ENCODE results near the gene ACSL1.

The ACSL1 gene

DNA sequence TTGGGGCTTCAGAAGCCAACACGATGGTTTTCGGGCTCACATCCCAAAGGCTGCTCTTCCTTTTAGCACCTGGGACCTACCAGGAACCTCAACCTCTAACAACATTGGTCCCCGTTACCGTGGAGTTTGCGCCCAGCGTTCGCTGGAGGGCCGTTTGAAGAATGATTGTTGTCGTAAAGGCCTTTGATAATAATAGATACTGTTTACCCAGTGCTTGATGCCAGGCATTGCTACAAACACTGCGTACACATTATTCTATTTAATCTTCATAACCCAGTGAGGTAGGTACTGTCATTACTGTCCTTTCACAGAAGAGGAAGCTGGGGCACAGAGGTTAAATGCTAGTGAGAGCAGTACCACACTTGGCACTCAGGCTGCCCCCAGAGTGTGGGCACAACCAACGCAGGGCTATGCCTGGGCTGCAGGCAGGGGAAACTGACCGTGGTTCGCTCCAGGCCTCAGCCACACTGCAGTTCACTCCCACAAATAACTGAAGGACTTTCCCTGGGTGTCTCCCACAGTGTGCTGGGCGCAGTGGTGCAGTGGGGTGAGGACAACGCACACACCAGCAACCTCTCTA is 1.0 kb upstream of the ACSL1 start:
- TF ChIP-seq, protein P1, sequence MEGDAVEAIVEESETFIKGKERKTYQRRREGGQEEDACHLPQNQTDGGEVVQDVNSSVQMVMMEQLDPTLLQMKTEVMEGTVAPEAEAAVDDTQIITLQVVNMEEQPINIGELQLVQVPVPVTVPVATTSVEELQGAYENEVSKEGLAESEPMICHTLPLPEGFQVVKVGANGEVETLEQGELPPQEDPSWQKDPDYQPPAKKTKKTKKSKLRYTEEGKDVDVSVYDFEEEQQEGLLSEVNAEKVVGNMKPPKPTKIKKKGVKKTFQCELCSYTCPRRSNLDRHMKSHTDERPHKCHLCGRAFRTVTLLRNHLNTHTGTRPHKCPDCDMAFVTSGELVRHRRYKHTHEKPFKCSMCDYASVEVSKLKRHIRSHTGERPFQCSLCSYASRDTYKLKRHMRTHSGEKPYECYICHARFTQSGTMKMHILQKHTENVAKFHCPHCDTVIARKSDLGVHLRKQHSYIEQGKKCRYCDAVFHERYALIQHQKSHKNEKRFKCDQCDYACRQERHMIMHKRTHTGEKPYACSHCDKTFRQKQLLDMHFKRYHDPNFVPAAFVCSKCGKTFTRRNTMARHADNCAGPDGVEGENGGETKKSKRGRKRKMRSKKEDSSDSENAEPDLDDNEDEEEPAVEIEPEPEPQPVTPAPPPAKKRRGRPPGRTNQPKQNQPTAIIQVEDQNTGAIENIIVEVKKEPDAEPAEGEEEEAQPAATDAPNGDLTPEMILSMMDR (IDR thresholded peaks at IDR 0.05; ENCODE audit: borderline replicate concordance, insufficient read depth, low read depth, low read length): no peak
- H3K4me3 ChIP-seq (ENCODE audit: low read depth, low read length): peak overlapping the region; percentile 68

- peak overlapping the region; percentile 68 for H3K4me3 ChIP-seq (ENCODE audit: low read depth, low read length)
- TF ChIP-seq, protein P1 (IDR thresholded peaks at IDR 0.05; ENCODE audit: borderline replicate concordance, insufficient read depth, low read depth, low read length): no peak
Observed at GRCh38 chr4:184825141-184825895, 450 bp downstream of the ACSL1 start.

DNA sequence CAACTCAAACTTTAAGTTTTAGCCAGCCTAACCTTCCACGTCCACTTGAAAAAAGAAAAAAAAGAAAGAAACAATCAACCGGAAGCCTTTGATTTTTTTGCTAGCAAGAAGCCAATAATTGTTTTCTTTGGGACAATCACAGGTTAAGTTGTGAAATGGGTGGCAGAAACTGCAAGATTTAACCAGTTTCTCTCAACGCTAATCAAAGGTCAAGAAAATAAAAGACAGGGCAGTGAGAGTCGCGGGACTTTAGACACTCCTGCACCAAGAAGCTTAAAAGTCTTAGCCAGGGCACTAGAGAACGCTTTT is 1.0 kb downstream of the ACSL1 start:
- H3K4me3 ChIP-seq (ENCODE audit: low read depth, low read length): peak overlapping the region; percentile 68

DNA sequence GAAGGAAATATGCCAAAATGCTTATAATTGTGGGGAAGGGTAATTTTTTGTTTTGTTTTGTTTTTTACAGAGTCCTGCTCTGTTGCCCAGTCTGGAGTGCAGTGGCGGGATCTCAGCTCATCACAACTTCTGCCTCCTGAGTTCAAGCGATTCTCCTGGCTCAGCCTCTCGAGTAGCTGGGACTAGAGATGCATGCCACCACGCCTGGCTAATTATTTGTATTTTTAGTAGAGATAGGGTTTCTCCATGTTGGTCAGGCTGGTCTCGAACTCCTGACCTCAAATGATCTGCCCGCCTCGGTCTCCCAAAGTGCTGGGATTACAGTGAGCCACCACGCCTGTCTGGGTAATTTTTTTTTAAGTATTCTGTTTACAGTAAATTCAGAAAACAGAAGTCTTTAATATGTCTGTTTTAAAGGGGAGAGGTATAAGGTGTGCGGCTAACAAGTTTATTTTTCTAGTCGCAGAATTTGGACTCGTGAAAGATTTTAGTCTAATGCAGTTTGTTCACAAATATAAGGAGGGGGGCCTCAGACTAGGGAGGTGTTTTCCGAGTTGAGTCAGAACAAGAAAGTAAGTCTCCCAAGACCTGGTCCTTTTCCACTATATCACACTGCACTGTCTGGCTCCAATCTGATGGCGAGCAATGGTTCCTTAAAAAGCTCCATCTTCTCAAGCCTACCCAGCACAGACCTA is 1.5 kb downstream of the ACSL1 start:
- H3K4me3 ChIP-seq (ENCODE audit: low read depth, low read length): peak overlapping the region; percentile 68
- TF ChIP-seq, protein P1 (IDR thresholded peaks at IDR 0.05; ENCODE audit: borderline replicate concordance, insufficient read depth, low read depth, low read length): no peak

More for the DNA sequence above, 1.0 kb downstream of the ACSL1 start:
- TF ChIP-seq, protein P1 (IDR thresholded peaks at IDR 0.05; ENCODE audit: borderline replicate concordance, insufficient read depth, low read depth, low read length): no peak

GRCh38 chr4:184823014-184823413 is 2.8 kb downstream of the ACSL1 start:
- TF ChIP-seq, protein P1 (IDR thresholded peaks at IDR 0.05; ENCODE audit: borderline replicate concordance, insufficient read depth, low read depth, low read length): no peak
- H3K4me3 ChIP-seq (ENCODE audit: low read depth, low read length): no peak overlapping the region

DNA sequence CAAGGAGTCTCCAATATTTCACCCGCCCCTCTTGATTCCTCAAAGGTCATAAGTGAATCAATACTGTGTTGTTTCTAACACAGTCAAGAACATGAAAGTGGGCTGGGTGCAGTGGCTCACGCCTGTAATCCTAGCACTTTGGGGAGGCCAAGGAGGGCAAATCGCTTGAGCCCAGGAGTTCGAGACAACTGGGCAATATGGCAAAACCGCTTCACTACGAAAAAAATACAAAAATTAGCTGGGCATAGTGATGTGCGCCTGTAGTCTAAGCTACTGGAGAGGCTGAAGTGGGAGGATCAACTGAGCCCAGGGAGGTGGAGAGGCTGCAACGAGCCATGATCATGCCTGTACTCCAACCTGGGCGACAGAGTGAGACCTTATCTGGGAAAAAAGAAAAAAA is 3.4 kb downstream of the ACSL1 start:
- TF ChIP-seq, protein P1 (IDR thresholded peaks at IDR 0.05; ENCODE audit: borderline replicate concordance, insufficient read depth, low read depth, low read length): no peak

More for the DNA sequence above, 3.4 kb downstream of the ACSL1 start:
- no peak overlapping the region for H3K4me3 ChIP-seq (ENCODE audit: low read depth, low read length)

Data from GM12875 (cell line).